GM18873 (cell line): ENCODE results near the gene ECHDC1.
A peak's percentile ranks its signal among the peaks of the same experiment; 100 is the strongest.
"Not testable (repeated sequence)": the region's sequence is repeated elsewhere in the genome, so short reads cannot be mapped to it uniquely, and the experiment has no call there.

ENCODE experiments used
- ATAC-seq: cut with Tn5 transposase; IDR thresholded peaks from one replicate; pipeline ENCODE4 v1.9.1; 2021; ENCODE audit warnings: mild to moderate bottlenecking, moderate library complexity, moderate number of reproducible peaks; ENCODE audit not compliant: unreplicated experiment, low FRiP score

Gene ECHDC1

GRCh38 chr6:127342296-127342945 is 988 bp downstream of the ECHDC1 start:
- ATAC-seq: no peak

GRCh38 chr6:127341471-127342202 is 1.8 kb downstream of the ECHDC1 start:
- no peak for ATAC-seq

GRCh38 chr6:127340171-127340570 is 3.2 kb downstream of the ECHDC1 start:
- ATAC-seq: no peak

GRCh38 chr6:127338936-127339335 is 4.5 kb downstream of the ECHDC1 start:
- no peak for ATAC-seq

- no peak for ATAC-seq
Measured at GRCh38 chr6:127332383-127332961, 10.9 kb downstream of the ECHDC1 start.

GRCh38 chr6:127331256-127331655 is 12.2 kb downstream of the ECHDC1 start:
- not testable (repeated sequence) for ATAC-seq

GRCh38 chr6:127328043-127328609 is 15.3 kb downstream of the ECHDC1 start:
- no peak for ATAC-seq

- ATAC-seq: no peak
Measured at GRCh38 chr6:127319686-127320085, 23.7 kb downstream of the ECHDC1 start.

GRCh38 chr6:127317388-127318128 is 25.9 kb downstream of the ECHDC1 start:
- ATAC-seq: no peak

- no peak for ATAC-seq
Measured at GRCh38 chr6:127305741-127306140, 37.7 kb downstream of the ECHDC1 start.

- ATAC-seq: no peak
Measured at GRCh38 chr6:127303917-127304316, 39.5 kb downstream of the ECHDC1 start.

GRCh38 chr6:127302728-127303660 is 40.4 kb downstream of the ECHDC1 start:
- no peak for ATAC-seq

GRCh38 chr6:127301199-127301700 is 42.2 kb downstream of the ECHDC1 start:
- ATAC-seq: no peak

- no peak for ATAC-seq
Measured at GRCh38 chr6:127300411-127300810, 43.0 kb downstream of the ECHDC1 start.

GRCh38 chr6:127299522-127300240 is 43.7 kb downstream of the ECHDC1 start:
- no peak for ATAC-seq

- no peak for ATAC-seq
Measured at GRCh38 chr6:127298475-127298874, 44.9 kb downstream of the ECHDC1 start.

- ATAC-seq: no peak
Measured at GRCh38 chr6:127297502-127298070, 45.8 kb downstream of the ECHDC1 start.

- ATAC-seq: peak; percentile 86
Measured at GRCh38 chr6:127291495-127291894, 51.9 kb downstream of the ECHDC1 start.
